K562 (cell line): Measurements from ENCODE around the gene C4orf36. TPM values are rescaled to one million over a fixed set of nuclear protein-coding genes. Genes with fewer than 3 reads are reported as not detected.

Experiments
- CC2D1A ChIP-seq: fragments of 450-650 bp; IDR thresholded peaks from 2 replicates; pipeline ENCODE4 v1.6.1; 2017; ENCODE audit warnings: mild to moderate bottlenecking
- FOXJ3 ChIP-seq: sonication (generic); formaldehyde crosslinking; IDR thresholded peaks from 2 replicates; pipeline ENCODE4 v1.4.0; 2020; ENCODE audit warnings: mild to moderate bottlenecking, missing genetic modification reagents
- KLF6 ChIP-seq: fragments of 250-450 bp; sonication (Bioruptor Pico); IDR thresholded peaks from 2 replicates; pipeline ENCODE4 v1.4.0; 2020; ENCODE audit warnings: mild to moderate bottlenecking, moderate library complexity, borderline replicate concordance
- polyA plus RNA-seq, 8 experiments: library from polyadenylated mRNA; depleted of rRNA in 4 of 8; stranded (reverse) in 5 of 8; unstranded in 3 of 8; fragments of >200 nt; fragmentation: Nextera tagmentation in 2 of 8; fragmentation: Illumina TruSeq in 1 of 8; extraction: Ambion mirVana in 2 of 8; extraction: Trizol in 1 of 8; gene quantifications; 2 replicates each; pipeline versions ENCODE4 v1.2.1 to v1.2.3, GENCODE V29; 2011 to 2014; ENCODE audit warnings: inconsistent platforms in 1 of 8, missing spikeins in 1 of 8
- total RNA-seq, 7 experiments: library from RNA; depleted of rRNA in 6 of 7; stranded (reverse); fragments of >200 nt in 6 of 7; fragmentation: Illumina TruSeq in 2 of 7; extraction: Trizol in 2 of 7; gene quantifications; 2 replicates each; pipeline versions ENCODE4 v1.2.1 to v1.2.3, GENCODE V29; 2011 to 2021; ENCODE audit warnings: low replicate concordance in 1 of 7
- TF ChIP-seq, protein P1 (sequence below): fragments of 450-650 bp; IDR thresholded peaks from 2 replicates; pipeline ENCODE4 v1.6.1; 2016; ENCODE audit warnings: mild to moderate bottlenecking, moderate library complexity

C4orf36 gene
- total and polyA plus RNA-seq, 9 of the 15 experiments (the other 6 are each of a cell fraction or from before 2014, with no cell fraction given), result 0.14 to 0.45 (median 0.20) TPM; not detected in 5

DNA sequence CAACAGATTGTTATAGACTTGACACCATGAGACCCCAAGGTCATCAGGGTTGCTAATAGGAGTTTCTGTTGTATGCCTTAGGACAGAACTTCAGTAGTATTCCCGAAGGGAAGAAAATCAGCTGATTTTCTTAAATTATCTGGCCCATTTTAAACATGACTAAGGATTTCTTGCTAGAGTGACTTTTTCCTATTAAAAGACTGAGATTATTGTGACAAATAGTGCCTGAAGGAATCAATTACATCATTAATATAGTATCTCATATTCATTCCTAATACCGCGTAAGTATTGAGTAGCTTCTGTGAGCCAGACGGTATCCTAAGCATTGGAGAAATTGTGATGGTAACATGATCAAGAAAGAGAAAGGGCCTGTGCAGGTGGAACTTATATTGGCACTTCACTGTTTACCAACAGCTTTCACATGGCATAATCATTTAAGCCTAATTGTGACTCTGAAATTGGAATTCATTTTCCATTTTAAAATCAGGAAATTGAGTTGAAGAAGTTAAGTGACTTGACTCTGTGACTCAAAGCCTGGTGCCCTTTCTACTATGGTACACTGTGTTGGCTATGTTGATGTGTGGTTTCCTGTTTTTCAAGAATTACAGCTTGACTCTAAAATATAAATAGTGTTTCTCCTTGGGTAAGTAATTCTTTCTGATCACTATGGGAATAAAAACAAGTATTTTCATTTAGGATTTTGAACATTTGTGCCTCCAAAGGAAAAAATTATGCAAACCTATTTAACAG, 46.7 kb upstream of the C4orf36 start (continued):
- TF ChIP-seq, protein P1, sequence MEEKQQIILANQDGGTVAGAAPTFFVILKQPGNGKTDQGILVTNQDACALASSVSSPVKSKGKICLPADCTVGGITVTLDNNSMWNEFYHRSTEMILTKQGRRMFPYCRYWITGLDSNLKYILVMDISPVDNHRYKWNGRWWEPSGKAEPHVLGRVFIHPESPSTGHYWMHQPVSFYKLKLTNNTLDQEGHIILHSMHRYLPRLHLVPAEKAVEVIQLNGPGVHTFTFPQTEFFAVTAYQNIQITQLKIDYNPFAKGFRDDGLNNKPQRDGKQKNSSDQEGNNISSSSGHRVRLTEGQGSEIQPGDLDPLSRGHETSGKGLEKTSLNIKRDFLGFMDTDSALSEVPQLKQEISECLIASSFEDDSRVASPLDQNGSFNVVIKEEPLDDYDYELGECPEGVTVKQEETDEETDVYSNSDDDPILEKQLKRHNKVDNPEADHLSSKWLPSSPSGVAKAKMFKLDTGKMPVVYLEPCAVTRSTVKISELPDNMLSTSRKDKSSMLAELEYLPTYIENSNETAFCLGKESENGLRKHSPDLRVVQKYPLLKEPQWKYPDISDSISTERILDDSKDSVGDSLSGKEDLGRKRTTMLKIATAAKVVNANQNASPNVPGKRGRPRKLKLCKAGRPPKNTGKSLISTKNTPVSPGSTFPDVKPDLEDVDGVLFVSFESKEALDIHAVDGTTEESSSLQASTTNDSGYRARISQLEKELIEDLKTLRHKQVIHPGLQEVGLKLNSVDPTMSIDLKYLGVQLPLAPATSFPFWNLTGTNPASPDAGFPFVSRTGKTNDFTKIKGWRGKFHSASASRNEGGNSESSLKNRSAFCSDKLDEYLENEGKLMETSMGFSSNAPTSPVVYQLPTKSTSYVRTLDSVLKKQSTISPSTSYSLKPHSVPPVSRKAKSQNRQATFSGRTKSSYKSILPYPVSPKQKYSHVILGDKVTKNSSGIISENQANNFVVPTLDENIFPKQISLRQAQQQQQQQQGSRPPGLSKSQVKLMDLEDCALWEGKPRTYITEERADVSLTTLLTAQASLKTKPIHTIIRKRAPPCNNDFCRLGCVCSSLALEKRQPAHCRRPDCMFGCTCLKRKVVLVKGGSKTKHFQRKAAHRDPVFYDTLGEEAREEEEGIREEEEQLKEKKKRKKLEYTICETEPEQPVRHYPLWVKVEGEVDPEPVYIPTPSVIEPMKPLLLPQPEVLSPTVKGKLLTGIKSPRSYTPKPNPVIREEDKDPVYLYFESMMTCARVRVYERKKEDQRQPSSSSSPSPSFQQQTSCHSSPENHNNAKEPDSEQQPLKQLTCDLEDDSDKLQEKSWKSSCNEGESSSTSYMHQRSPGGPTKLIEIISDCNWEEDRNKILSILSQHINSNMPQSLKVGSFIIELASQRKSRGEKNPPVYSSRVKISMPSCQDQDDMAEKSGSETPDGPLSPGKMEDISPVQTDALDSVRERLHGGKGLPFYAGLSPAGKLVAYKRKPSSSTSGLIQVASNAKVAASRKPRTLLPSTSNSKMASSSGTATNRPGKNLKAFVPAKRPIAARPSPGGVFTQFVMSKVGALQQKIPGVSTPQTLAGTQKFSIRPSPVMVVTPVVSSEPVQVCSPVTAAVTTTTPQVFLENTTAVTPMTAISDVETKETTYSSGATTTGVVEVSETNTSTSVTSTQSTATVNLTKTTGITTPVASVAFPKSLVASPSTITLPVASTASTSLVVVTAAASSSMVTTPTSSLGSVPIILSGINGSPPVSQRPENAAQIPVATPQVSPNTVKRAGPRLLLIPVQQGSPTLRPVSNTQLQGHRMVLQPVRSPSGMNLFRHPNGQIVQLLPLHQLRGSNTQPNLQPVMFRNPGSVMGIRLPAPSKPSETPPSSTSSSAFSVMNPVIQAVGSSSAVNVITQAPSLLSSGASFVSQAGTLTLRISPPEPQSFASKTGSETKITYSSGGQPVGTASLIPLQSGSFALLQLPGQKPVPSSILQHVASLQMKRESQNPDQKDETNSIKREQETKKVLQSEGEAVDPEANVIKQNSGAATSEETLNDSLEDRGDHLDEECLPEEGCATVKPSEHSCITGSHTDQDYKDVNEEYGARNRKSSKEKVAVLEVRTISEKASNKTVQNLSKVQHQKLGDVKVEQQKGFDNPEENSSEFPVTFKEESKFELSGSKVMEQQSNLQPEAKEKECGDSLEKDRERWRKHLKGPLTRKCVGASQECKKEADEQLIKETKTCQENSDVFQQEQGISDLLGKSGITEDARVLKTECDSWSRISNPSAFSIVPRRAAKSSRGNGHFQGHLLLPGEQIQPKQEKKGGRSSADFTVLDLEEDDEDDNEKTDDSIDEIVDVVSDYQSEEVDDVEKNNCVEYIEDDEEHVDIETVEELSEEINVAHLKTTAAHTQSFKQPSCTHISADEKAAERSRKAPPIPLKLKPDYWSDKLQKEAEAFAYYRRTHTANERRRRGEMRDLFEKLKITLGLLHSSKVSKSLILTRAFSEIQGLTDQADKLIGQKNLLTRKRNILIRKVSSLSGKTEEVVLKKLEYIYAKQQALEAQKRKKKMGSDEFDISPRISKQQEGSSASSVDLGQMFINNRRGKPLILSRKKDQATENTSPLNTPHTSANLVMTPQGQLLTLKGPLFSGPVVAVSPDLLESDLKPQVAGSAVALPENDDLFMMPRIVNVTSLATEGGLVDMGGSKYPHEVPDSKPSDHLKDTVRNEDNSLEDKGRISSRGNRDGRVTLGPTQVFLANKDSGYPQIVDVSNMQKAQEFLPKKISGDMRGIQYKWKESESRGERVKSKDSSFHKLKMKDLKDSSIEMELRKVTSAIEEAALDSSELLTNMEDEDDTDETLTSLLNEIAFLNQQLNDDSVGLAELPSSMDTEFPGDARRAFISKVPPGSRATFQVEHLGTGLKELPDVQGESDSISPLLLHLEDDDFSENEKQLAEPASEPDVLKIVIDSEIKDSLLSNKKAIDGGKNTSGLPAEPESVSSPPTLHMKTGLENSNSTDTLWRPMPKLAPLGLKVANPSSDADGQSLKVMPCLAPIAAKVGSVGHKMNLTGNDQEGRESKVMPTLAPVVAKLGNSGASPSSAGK, result no peak
- TF ChIP-seq KLF6 (no peak), FOXJ3 (CRISPR knock-in tag) (no peak), CC2D1A (no peak)
